22Rv1 (cell line): ENCODE measurements around the gene CCDC88A.

Source experiments
- CTCF ChIP-seq: fragments of 450-650 bp; IDR thresholded peaks from 2 replicates; pipeline ENCODE4 v1.5.1; 2017; ENCODE audit warnings: mild to moderate bottlenecking
- ZFX ChIP-seq: fragments of 450-650 bp; IDR thresholded peaks from 2 replicates; pipeline ENCODE4 v1.6.1; 2017; ENCODE audit warnings: antibody characterized with exemption, borderline replicate concordance

GRCh38 chr2:55451699-55452098, 32.0 kb upstream of the CCDC88A start:
- TF ChIP-seq CTCF (no peak), ZFX (no peak)
